Measurements from ENCODE around the gene HACD3.
"Not testable (repeated sequence)": the region's sequence is repeated elsewhere in the genome, so short reads cannot be mapped to it uniquely, and the experiment has no call there.

The HACD3 gene

GRCh38 chr15:65603559-65603958 is 73.3 kb downstream of the HACD3 start:
- no peak for DNase-seq (ENCODE audit: low spot score)

- DNase-seq (ENCODE audit: low spot score), result peak; percentile 94
Measured at GRCh38 chr15:65610871-65611718, 80.8 kb downstream of the HACD3 start, which contains the start of gene INTS14. Gene INTS14, minus strand, starts transcription at chr15:65611131. Its CDS starts 3,751 bp downstream, at chr15:65607380.

GRCh38 chr15:65611888-65612615 is 81.8 kb downstream of the HACD3 start:
- no peak for DNase-seq (ENCODE audit: low spot score)

GRCh38 chr15:65612616-65612946 is 82.3 kb downstream of the HACD3 start:
- peak; percentile 11 for DNase-seq (ENCODE audit: low spot score)

GRCh38 chr15:65612949-65613744 is 82.9 kb downstream of the HACD3 start:
- DNase-seq (ENCODE audit: low spot score), result no peak

GRCh38 chr15:65615887-65616286 is 85.6 kb downstream of the HACD3 start:
- not testable (repeated sequence) for DNase-seq (ENCODE audit: low spot score)

GRCh38 chr15:65618560-65619109 is 88.4 kb downstream of the HACD3 start:
- no peak for DNase-seq (ENCODE audit: low spot score)

- no peak for DNase-seq (ENCODE audit: low spot score)
Measured at GRCh38 chr15:65619626-65620290, 89.5 kb downstream of the HACD3 start.

- DNase-seq (ENCODE audit: low spot score), result no peak
Measured at GRCh38 chr15:65620833-65621232, 90.6 kb downstream of the HACD3 start.

GRCh38 chr15:65621638-65622037 is 91.4 kb downstream of the HACD3 start, which contains the start of gene SLC24A1:
Gene SLC24A1, plus strand, starts transcription at chr15:65621938. Its CDS starts 2,143 bp downstream, at chr15:65624081.
- DNase-seq (ENCODE audit: low spot score), result no peak

- no peak for DNase-seq (ENCODE audit: low spot score)
Measured at GRCh38 chr15:65623103-65623502, 92.8 kb downstream of the HACD3 start.

GRCh38 chr15:65626856-65627255 is 96.6 kb downstream of the HACD3 start:
- no peak for DNase-seq (ENCODE audit: low spot score)

Data from CD4-positive, alpha-beta T cell treated with Interleukin-2 at 100 ng/mL for 4 hours (primary cell).